Nucleus accumbens (tissue), 56 donors: ENCODE data around the gene TMEM51.
"Not testable (repeated sequence)": the region's sequence is repeated elsewhere in the genome, so short reads cannot be mapped to it uniquely, and the experiment has no call there.

Experiments used
- DNase-seq, 56 donors: peaks; one replicate each; lab custom pipeline; 2025; lab: John Stamatoyannopoulos, UW

The TMEM51 gene

DNA sequence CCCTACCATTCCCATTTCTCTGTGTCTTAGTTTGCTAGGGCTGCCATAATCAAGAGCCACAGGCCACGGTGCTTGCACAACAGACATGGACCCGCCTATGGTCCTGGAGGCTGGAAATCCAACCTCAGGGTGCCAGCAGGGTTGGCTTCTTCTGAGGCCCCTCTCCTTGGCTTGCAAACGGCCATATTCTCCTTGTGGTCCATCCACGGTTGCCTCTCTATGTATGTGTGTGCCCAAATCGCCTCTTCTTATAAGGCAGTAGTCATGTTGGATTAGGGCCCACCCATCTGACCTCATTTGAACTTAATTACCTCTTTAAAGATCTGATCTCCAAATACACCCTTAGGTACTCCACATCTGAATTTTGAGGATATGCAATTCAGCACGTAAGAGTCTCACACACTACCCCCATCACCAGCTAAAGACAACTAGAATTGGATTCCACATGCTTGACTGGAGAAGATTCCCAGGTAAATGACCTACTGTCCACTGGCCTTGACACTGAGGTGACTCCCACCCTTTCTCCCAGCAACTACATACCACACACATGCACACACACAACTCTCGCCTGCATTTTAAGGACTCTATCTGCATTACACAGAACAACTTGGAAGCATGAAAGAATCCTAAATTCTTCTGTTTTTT, 28.3 kb upstream of the TMEM51 start:
- no peak for DNase-seq

- DNase-seq: no peak
Observed at GRCh38 chr1:15128077-15128476, 25.5 kb upstream of the TMEM51 start.

GRCh38 chr1:15128520-15129313, 24.8 kb upstream of the TMEM51 start:
- peak in 38 of 56 donors; percentile 1 to 53 (median 11) for DNase-seq

DNA sequence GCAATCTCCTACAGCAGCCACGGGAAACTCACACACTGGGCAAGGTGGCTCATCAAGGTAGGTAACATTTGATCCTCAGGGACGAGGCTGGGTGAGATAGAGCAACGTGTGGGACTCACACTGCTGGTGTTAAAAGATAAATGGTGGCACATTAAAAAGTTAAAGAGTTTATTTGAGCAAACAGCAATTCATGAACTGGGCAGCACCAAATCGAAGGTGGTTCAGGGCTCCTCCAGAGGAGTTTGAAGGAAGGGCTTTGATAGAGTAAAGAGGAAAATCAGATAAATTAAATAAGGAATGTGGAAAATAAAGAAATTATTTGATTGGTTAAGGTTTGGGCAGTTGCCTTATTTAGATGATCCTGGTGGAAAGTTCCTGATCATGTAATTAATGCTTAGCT, 23.6 kb upstream of the TMEM51 start:
- DNase-seq: no peak

DNA sequence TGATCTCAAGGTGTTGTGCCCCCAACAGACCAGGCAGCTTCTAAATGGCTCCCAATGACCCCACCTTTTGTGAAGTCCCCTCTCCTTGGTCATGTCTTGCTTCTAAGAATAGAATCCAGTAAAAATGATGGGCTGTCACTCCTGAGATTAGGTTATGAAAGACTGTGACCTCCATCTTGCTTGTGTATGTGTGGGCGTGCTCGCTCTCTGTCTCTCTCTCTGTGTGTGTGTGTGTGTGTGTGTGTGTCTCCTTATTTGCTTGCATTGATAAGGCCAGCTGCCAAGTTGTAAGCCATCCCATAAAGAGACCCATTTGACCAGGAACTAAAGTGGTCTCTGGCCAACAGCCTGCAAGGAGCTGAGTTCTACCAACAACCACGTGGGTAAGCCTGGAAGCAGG, 22.9 kb upstream of the TMEM51 start:
- no peak for DNase-seq

GRCh38 chr1:15132965-15133364, 20.6 kb upstream of the TMEM51 start:
- DNase-seq: no peak

GRCh38 chr1:15134285-15134684, 19.3 kb upstream of the TMEM51 start:
- no peak for DNase-seq

DNA sequence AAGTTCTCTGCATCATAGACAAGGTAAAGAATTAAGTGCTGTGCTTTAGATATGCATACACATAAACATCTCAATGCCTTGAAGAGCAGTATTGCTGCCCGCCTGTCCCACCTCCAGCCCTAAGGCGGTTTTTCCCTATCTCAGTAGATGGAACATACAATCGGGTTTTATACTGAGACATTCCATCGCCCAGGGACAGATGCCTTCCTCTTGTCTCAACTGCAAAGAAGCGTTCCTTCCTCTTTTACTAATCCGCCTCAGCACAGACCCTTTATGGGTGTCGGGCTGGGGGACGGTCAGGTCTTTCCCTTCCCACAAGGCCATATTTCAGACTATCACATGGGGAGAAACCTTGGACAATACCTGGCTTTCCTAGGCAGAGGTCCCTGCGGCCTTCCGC, 17.9 kb upstream of the TMEM51 start:
- not testable (repeated sequence) for DNase-seq

DNA sequence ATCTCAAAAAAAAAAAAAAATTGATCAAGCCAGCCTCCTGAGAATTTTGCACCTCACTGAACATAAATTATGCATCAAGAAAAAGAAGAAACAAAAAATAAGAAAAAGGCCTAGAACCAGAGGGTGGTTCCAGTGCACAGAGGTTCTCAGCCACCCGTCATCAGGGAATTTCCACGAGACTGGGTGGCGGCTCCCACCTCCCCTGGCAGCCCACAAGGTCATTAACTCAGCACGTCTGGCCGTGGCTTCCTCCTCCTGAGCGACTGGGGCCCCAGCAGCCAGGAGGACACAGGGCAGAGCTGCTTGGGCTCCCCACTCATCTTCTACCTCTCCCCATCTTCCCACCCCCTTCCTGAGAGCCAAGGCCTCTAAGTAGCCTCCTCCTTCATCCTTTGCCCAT, 15.7 kb upstream of the TMEM51 start:
- no peak for DNase-seq

GRCh38 chr1:15139654-15140350, 13.7 kb upstream of the TMEM51 start:
- DNase-seq: no peak

DNA sequence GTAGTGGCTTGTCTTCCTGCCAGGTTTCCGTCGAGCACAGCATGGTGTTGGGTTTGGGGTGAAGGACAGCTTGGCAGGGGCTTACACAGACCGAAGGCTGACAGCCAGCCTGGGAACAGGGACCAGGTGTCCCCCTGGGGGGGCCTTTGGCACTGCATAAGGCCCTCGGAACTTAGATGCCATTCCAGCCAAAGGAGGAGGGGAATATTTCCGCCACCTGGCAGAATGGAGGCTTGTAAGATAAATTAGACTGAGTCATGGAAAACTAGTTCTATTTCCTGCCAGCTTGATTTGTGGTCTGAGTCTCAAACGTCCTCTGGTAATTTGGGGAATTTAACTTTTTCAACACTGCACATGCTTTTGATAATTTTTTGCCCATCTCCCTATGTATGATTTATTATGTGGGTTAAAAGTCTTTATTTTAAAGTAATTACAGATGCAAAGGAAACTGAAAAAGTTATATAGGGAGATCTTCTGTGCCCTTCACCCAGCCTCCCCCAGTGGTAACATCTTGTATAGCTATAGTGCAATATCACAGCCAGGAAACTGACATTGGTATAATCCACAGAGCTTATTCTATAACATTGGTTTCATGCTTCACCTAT, 11.5 kb upstream of the TMEM51 start:
- no peak for DNase-seq

DNA sequence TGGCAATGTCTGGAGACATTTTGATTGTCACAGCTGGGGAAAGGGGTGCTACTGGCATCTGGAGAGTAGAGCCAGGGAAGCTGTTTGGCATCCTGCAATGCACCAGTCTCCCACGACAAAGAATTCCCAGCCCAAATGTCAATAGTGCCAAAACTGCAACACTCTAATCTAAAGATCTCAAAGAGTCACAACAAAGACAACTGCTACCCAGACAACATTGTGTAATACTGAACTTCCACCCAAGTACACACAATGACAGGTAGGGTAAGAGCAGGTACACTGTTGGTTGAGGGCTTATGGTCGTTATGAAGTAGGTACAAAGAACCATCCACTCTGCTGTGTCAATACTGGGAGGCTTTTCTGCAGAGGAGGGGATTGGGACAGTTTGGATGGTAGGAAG, 8.2 kb upstream of the TMEM51 start:
- no peak for DNase-seq

DNA sequence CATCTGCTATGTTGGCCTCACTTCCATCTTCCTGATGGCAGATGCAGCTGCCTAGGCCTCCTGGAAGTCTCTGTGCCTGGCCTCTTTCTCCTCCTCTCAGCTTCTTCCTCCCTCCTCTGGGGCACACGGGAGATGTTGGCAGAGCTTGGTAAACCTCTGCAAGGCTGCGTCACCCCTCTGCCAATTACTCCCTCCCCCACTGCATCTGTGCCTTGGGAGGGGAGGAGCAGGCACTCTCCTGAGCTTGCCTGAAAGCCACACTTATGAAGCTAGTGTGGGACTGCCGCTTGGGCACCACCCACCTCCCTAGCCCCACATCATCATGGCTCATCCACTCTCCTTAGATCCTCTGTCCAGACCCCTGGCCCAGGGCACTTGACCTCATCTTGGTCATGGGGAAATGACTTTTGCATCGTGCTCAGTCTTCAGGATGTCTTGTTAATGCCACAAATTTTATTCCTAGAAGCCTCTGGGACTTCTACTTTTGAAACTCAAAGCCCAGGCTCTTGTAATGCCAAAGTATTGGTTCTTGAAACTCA, 7.3 kb upstream of the TMEM51 start:
- no peak for DNase-seq

GRCh38 chr1:15146971-15147376, 6.6 kb upstream of the TMEM51 start:
- DNase-seq: no peak

DNA sequence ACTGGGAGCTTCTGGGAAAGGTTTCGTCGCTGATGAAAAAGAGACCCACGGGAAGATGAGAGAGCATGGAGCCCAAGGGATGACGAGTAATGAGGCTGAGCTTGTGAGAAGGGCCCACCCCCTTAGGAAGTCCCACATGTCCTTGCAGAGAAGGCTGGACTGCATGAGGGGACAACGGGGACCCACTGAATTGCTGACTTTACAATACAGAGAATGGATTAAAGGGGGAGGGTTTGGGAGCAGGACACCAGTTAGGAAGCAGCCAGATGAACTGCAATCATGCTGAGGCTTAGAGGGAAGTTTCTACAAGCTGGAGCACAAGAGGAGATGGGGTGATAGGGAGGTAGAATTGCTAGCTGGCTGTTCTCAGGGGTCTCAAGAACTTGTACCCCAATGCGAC, 5.5 kb upstream of the TMEM51 start:
- no peak for DNase-seq

DNA sequence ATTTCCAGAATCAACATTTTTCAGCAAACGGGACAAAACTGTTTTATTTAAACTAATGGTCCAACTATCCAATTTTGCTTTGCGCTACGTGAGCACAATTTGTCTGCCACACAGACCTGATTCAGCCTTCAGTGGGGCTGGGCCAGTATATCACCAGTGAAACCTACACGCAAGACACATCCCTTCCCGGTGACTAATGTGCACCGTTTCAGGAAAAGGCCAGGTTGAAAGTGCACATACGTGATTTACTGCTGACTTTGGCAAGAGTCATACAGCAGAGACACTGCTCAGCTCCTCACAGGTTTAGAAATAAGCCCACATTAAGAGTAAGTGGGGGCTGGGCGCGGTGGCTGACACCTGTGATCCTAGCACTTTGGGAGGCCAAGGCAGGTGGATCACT, 5.1 kb upstream of the TMEM51 start:
- no peak for DNase-seq

GRCh38 chr1:15148941-15149340, 4.6 kb upstream of the TMEM51 start:
- no peak for DNase-seq

- DNase-seq: no peak
Observed at GRCh38 chr1:15150376-15150775, 3.2 kb upstream of the TMEM51 start.

DNA sequence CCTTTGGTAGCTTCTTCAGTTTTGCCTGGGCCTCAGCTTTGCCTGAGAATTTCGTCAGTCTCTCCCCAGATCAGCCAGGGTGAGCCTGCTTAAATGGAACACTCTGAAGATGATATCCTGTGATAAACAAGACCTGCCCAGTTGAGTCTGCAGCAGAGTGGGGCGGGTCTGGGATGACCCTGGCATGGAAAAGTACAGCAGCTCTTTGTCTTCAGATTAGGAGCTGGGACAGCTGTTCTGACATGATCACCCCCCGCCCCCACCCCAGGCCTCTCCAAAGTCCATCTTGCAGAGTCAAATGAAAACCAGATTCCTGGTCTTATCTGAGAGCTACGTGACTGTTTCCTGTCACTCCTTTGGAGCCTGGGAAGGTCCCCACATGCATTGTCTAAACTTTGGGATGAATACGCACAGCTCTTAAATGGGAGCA, 2.2 kb upstream of the TMEM51 start:
- no peak for DNase-seq

- no peak for DNase-seq
Observed at GRCh38 chr1:15151871-15152270, 1.7 kb upstream of the TMEM51 start.
